HG03354 (cell line): ENCODE results near the gene MASP1.
"Not testable (repeated sequence)": the region's sequence is repeated elsewhere in the genome, so short reads cannot be mapped to it uniquely, and the experiment has no call there.

Experiments
- ATAC-seq: cut with Tn5 transposase; IDR thresholded peaks from one replicate; pipeline ENCODE4 v1.9.1; 2021; ENCODE audit warnings: mild to moderate bottlenecking; ENCODE audit not compliant: unreplicated experiment, poor library complexity, severe bottlenecking

Gene MASP1

GRCh38 chr3:187238239-187238638 is 53.3 kb downstream of the MASP1 start:
- no peak for ATAC-seq

GRCh38 chr3:187237741-187238140 is 53.8 kb downstream of the MASP1 start:
- ATAC-seq, result no peak

- ATAC-seq, result no peak
Observed at GRCh38 chr3:187236962-187237361, 54.6 kb downstream of the MASP1 start.

DNA sequence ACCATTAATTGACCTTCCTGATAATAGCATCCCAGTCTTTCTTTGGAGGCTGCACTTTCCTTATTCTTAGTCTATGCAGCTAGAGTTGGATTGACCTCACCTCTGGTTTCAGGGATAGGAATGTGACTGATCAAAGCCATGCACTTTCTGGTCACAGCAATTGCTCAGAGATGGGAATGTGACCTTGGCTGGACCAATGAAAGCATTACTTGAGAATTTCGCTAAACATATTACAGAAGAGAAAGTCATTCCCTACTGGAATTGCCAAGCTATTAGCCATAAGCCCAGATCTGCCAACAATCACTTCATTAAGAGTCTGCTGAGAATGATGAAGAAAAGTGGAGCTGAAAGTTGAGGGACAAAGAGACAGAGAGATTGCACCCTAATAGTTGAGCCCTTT is 61.5 kb downstream of the MASP1 start:
- ATAC-seq, result no peak

DNA sequence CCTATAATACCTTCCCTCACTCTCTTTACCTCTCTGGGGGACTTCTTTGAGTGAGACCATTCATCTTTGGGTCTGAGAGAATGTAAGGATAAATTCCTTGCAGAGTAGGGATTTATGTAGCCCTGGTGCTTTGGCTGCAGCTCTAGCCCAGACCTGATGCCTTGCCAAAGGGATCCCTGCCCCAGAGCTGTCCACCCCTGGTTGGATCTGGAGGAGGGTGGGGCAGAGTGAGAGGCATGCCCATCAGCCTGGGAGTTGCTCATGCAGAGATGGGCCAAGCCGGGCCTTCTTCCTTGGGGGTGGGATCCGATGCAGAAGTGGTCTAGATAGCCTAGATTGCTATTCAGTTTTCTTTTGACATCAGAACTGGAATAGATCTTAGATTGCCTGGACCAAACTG is 62.8 kb downstream of the MASP1 start:
- ATAC-seq, result no peak

- no peak for ATAC-seq
Observed at GRCh38 chr3:187227658-187228258, 63.8 kb downstream of the MASP1 start.

DNA sequence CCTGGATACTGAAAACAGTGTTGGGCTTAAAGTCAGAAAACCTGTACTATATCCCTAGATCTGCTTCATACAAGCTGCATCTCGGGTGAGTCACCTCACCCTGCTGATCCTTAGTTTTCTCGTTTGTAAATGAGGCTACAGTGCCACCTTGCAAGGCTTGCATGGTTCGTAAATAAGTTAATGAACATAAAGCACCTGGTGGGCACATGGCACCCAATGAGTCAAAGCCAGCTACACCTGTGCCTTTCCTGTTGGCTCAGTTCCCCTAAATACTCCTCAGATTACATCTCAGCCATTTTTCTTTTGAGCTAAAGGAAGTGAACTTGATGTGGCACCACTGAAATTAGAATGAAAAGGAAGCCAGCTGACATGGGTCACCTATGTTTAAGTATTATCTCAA is 67.7 kb downstream of the MASP1 start:
- ATAC-seq, result no peak

GRCh38 chr3:187222801-187223200 is 68.7 kb downstream of the MASP1 start:
- no peak for ATAC-seq

- ATAC-seq, result no peak
Observed at GRCh38 chr3:187215460-187215859, 76.1 kb downstream of the MASP1 start.

- ATAC-seq, result no peak
Observed at GRCh38 chr3:187213616-187214015, 77.9 kb downstream of the MASP1 start.

GRCh38 chr3:187212705-187213104 is 78.8 kb downstream of the MASP1 start:
- ATAC-seq, result no peak

GRCh38 chr3:187212196-187212545 is 79.4 kb downstream of the MASP1 start:
- no peak for ATAC-seq

DNA sequence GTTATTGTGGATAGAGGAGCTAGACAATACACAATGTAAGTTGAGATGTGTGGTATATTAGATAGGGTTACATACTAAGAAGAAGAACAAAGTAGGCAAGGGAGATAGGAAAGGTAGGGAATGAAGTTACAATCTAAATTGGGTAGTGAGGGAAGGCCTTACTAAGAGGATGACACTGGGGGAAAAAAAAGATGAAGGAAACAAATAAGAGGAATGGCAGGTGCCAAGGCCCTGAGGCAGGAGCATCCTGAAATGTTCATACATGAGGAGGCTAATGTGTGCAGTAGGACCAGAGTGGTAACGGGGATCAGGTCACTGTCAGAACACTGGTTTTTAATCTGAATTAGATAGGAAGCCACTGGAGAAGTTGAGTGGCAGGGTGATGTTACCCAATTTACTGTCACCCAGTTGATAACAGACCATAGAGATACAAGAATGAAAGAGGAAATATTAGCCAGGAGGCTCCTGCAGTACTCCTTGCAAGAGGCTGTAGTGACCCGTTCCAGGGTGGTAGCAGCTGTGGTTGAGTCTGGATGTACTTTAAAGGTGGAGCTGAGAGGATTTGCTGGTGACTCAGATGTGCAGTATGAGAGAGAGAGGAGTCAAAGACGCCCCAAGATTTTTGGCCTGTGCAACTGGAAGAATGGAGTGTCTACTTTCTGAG is 79.9 kb downstream of the MASP1 start:
- no peak for ATAC-seq

GRCh38 chr3:187210545-187211327 is 80.8 kb downstream of the MASP1 start:
- peak; percentile 100 for ATAC-seq

GRCh38 chr3:187210091-187210490 is 81.4 kb downstream of the MASP1 start:
- ATAC-seq, result no peak

DNA sequence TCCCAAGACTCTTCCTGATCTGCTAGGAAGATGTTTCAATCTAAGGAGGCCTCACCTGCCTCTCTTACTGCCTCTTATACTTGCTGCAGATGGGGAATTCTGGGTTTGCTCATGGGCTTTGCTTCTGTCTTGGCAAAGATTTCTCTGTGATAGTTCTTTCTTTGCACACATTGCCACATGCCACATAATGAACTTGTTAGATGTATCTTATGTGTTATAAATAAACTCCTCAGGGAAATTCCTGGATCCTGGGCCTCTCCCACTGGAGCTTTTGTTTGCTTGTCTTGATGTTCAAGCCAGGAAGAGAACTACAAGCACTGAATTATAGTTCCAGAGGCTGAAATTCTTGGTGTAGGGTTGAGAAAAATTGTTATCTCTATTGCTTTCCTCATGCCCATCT is 82.0 kb downstream of the MASP1 start:
- ATAC-seq, result no peak

DNA sequence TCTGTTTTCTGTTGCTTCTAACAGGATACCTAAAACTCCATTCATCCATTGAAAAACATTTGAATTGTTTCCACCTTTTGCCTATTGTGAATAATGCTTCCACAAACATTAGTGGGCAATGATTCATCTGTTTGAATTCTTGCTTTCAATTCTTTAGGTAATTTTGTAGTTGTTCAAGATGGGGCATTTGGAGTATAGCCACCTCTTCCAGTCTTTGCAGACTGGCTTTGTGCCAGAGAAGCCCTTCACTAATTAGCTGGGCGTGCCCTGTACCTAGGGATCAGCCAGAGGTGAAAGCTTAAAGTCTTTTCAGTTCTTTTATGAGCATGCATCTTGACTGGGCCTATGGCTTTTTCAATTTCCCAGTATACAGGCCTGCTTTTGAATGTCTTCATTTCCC is 83.4 kb downstream of the MASP1 start:
- no peak for ATAC-seq

GRCh38 chr3:187207624-187208023 is 83.9 kb downstream of the MASP1 start:
- ATAC-seq, result no peak

DNA sequence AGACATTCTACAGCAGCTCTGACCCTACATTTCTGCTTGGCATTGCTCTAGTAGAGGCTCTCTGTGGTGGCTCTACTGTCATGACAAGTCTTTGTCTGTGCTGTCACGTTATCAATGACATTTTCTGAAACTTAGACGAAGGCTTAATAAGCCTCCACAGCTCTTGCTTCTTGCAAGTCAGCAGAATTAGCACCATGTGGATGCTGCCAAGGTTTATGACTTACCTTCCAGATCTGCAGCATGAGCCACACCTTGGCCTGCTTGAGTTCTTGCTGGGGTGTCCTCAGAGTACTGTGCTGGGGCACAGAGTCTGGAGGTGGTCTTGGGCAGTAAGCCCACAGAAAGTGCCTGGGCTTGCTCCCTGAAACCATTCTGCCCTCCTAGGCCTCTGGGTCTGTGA is 84.5 kb downstream of the MASP1 start:
- no peak for ATAC-seq

DNA sequence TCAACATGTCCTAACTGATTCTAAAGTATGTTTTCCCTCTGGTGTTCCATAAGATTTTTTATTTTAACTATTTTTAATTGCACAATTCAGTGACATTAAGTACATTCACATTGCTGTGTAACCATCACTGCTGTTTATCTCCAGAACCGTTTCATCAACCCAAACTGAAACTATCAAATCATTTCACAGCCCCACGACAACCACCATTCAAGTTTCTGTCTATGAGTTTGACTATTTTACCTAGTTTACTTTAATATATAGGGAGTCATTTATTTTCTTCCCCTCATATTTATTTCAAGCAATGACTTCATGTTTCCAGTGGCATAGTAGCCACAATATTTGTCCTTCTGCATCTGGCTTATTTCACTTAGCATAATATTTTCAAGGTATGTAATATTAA is 85.9 kb downstream of the MASP1 start:
- no peak for ATAC-seq

- ATAC-seq, result not testable (repeated sequence)
Observed at GRCh38 chr3:187199463-187200050, 92.0 kb downstream of the MASP1 start.
